AG04449 (cell line): ENCODE data around the gene TIMM50.

Experiments used
- CTCF ChIA-PET: fragments of 350-600 bp; formaldehyde crosslinking; extraction: SDS; loops from one replicate; lab custom pipeline; 2021; ENCODE audit warnings: antibody characterized with exemption; lab: Yijun Ruan, JAX
- POLR2A ChIA-PET: fragments of 400-600, 350-600 bp; formaldehyde crosslinking; extraction: SDS; loops from one replicate; lab custom pipeline; 2020; ENCODE audit warnings: antibody characterized with exemption, inconsistent platforms; lab: Yijun Ruan, JAX
- DNase-seq: peaks from one replicate; pipeline ENCODE4 v3.0.0-alpha.2; 2010; ENCODE audit warnings: low read depth, low spot score
- H3K4me3 ChIP-seq: 2 replicates; pipeline ENCODE4 v1.5.1; 2011; ENCODE audit warnings: low read depth, mild to moderate bottlenecking, control low read depth, low read length
- CTCF ChIP-seq: IDR thresholded peaks from one replicate; pipeline ENCODE4 v1.5.1; 2011; ENCODE audit warnings: mild to moderate bottlenecking, moderate library complexity, low read length, control low read depth, inconsistent platforms; ENCODE audit not compliant: insufficient read depth; ENCODE audit errors: missing control alignments

Gene TIMM50

GRCh38 chr19:39496063-39496462, 15.4 kb downstream of the TIMM50 start:
- POLR2A ChIA-PET, result interaction anchor here (1.2 kb wide), 2 partner anchors 16 to 60 kb away, joined by 3 to 5 read pairs; partner anchors contain the start of genes RPS16 and TIMM50
- CTCF ChIA-PET, result interaction anchor here (0.7 to 7.6 kb wide), 5 partner anchors 9 to 56 kb away, joined by 3 to 45 read pairs (median 4); partner anchors contain the start of gene EID2B
- no peak for DNase-seq
- TF ChIP-seq CTCF, result no peak
- no peak overlapping the region for H3K4me3 ChIP-seq

- ChIA-PET CTCF (interaction anchor here (1.1 to 7.6 kb wide), 6 partner anchors 7 to 62 kb away, joined by 3 to 45 read pairs (median 4); partner anchors contain the start of genes EID2, EID2B and RPS16), POLR2A (no interaction called here)
- no peak for TF ChIP-seq CTCF
- no peak overlapping the region for H3K4me3 ChIP-seq
- no peak for DNase-seq
Observed at GRCh38 chr19:39497701-39497995, 17.0 kb downstream of the TIMM50 start.

GRCh38 chr19:39497996-39498797, 17.6 kb downstream of the TIMM50 start:
- TF ChIP-seq CTCF, result peak; percentile 45
- peak overlapping the region; percentile 20; the same call in 1 of the 2 replicates for H3K4me3 ChIP-seq
- no peak for DNase-seq
- POLR2A ChIA-PET, result no interaction called here
- CTCF ChIA-PET, result interaction anchor here (1.1 to 7.6 kb wide), 7 partner anchors 8 to 63 kb away, joined by 3 to 45 read pairs (median 4); partner anchors contain the start of genes EID2, EID2B and RPS16

DNA sequence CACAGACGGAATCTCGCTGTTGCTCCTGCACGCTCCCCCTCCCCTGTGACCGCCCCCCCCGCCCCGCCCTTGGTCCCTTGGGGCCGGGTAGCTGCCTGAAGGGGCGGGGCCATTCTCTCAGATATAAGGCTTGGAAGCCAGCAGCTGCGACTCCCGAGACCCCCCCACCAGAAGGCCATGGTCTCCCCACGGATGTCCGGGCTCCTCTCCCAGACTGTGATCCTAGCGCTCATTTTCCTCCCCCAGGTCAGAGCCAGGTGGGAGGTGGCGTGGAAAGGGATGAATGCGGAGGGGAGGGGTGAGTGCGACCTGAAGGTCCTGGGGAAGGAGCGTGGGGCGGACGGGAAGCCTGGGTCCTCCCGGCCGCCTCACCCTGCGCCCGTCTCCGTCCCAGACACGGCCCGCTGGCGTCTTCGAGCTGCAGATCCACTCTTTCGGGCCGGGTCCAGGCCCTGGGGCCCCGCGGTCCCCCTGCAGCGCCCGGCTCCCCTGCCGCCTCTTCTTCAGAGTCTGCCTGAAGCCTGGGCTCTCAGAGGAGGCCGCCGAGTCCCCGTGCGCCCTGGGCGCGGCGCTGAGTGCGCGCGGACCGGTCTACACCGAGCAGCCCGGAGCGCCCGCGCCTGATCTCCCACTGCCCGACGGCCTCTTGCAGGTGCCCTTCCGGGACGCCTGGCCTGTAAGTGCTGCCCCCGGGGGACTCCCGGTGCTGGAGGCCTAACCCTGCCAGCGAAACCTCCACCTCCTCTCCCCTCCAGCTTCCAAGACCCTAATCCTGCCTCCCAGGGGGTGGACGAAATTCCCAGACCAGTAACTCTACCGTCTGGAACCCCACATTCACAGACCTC, 18.4 kb downstream of the TIMM50 start, which contains the start of gene DLL3:
DLL3 (plus strand) TSS at position 150 of the 845 bp plus-strand sequence; CDS start at position 178, 28 bp downstream.
- ChIA-PET CTCF (interaction anchor here (1.4 to 7.6 kb wide), 5 partner anchors 9 to 64 kb away, joined by 3 to 45 read pairs (median 3); partner anchors contain the start of genes EID2, EID2B and RPS16), POLR2A (no interaction called here)
- no peak for DNase-seq
- H3K4me3 ChIP-seq, result peak within 1 kb of the TSS; percentile 20; the same call in 1 of the 2 replicates
- no peak for TF ChIP-seq CTCF

DNA sequence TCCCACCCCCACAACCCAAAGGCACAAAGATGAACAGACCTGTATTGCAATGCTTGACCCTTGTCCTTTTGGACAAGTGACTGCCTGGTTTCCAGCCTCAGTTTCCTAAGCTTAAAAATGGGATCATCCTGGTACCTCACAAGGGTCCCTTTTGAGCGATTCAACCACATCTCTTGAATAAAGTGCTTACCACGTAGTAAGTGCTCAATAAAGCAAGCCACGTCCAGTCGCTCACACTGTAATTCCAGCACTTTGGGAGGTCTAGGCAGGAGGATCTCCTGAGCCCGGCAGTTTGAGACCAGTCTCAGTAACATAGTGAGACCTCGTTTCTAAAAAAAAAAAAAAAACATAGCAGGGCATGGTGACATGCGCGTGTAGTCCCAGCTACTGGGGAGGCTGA, 19.3 kb downstream of the TIMM50 start:
- TF ChIP-seq CTCF, result no peak
- DNase-seq, result no peak
- ChIA-PET POLR2A (no interaction called here), CTCF (interaction anchor here (1.4 to 7.6 kb wide), 2 partner anchors 34 to 59 kb away, joined by 4 to 45 read pairs; partner anchors contain the start of gene EID2B)
- no peak overlapping the region for H3K4me3 ChIP-seq

DNA sequence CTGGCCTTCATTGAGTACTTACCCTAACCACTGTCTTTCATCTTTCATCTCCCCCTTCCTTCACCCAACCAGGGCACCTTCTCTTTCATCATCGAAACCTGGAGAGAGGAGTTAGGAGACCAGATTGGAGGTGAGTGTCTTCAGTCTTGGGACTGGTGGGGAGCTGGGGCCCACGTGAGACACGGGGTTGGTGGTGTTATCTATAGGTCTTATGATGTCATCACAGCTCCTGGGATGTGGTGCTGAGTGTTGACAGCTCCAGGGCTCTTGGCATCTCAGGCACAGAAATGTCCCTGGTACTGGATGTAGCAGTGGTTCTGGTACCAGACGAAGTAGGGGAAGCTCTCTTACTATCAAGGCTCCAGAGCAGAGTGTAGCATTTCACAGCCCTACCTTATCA, 19.9 kb downstream of the TIMM50 start:
- no peak overlapping the region for H3K4me3 ChIP-seq
- ChIA-PET CTCF (interaction anchor here (1.0 to 7.6 kb wide), 3 partner anchors 10 to 33 kb away, joined by 3 to 45 read pairs (median 3); partner anchors contain the start of gene EID2B), POLR2A (no interaction called here)

More for the DNA sequence above, 19.9 kb downstream of the TIMM50 start:
- no peak for TF ChIP-seq CTCF
- DNase-seq, result no peak
